Activated CD8-positive, alpha-beta memory T cell treated with anti-CD3 and anti-CD28 coated beads for 48 hours (primary cell): ENCODE data around the gene TMTC2.
"Not testable (repeated sequence)": the region's sequence is repeated elsewhere in the genome, so short reads cannot be mapped to it uniquely, and the experiment has no call there.

Experiments used
- DNase-seq, 3 experiments: peaks; one replicate each; pipeline ENCODE4 v3.0.0-alpha.2; 2020; ENCODE audit warnings: low read depth in 2 of 3, low spot score in 2 of 3

The TMTC2 gene

GRCh38 chr12:82787016-82787415 is 100.3 kb downstream of the TMTC2 start:
- no peak for DNase-seq

DNA sequence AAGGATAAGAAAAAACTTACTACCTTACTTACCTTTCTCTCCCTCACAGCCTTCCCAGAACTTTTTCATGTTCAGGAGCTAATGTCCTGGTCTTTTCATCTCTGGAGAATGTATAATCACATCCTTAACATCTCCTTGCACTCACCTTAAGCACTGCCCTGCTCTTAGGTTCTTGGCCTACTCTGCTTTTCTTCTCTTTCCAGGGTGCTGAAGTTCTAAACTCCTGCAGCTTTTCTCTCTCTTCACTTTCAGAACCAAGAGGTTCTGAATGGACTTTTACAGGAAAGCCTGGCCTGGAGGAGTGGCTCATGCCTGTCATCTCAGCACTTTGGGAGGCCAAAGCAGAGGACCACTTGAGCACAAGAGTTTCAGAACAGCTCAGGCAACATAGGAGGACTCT is 101.9 kb downstream of the TMTC2 start:
- DNase-seq = no peak

DNA sequence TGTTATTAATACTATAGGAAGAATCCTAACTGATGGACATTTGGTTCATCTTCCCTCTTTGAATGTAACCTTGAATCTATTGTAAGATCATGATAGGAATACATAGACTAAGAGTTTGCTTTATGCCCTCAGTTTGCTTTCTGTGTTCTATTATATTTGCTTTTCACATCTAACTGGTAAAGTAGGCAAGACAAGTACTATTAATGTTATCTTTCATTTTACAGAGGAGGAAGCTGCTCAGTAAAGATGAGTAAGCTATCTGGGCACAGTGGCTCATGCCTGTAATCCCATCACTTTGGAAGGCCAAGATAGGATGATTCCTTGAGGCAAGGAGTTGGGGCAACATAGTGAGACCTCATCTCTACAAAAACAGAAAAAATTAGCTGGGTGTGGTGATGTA is 103.0 kb downstream of the TMTC2 start:
- DNase-seq = no peak

DNA sequence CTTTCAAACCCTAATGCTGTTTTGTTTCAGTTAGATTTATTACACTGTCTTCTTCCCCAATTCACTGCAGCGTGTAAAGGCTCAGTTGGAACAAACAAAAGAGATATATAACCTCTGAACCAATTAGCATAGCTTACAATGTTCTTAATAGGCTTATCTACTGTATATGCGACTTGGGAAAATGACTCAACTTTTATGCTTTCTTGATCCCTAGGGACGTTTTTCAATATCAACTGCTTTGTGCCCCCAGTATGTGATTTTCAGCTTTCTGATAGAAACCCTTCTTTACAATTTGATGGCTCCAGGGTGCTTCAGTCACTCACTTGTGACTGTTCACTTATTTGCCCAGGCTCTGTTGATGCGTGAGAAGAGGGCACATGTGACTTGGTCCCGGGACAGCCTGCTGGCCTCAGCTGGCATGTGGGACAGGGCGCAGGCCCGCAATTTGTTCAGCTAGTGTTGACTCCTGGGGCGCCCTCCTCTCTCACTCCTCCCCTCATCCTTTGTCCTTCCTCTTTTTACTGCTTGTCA is 107.1 kb downstream of the TMTC2 start:
- no peak for DNase-seq

DNA sequence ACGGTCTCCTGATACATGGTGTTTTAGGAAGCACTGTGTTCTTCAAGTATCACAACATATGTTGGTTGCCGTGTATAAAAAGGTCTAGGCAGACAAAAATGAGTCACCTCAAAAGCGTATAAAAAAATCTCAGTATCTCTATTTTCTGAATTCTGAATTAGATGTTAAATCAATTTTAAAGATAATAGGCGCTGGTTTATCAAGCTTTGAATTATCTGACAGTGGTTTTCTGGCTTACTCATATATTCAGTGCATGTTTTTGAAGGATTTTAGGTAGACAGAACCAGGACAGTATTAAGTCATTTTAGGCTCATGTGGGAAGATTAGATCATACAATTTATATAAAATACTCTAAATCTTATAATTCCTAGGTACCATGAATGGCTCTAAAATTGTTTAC is 110.8 kb downstream of the TMTC2 start:
- DNase-seq = no peak

- DNase-seq = no peak
Measured at GRCh38 chr12:82800185-82800584, 113.5 kb downstream of the TMTC2 start.

- DNase-seq = no peak
Measured at GRCh38 chr12:82801951-82802610, 115.4 kb downstream of the TMTC2 start.

GRCh38 chr12:82803201-82803600 is 116.5 kb downstream of the TMTC2 start:
- no peak for DNase-seq

GRCh38 chr12:82804601-82805000 is 117.9 kb downstream of the TMTC2 start:
- no peak for DNase-seq

DNA sequence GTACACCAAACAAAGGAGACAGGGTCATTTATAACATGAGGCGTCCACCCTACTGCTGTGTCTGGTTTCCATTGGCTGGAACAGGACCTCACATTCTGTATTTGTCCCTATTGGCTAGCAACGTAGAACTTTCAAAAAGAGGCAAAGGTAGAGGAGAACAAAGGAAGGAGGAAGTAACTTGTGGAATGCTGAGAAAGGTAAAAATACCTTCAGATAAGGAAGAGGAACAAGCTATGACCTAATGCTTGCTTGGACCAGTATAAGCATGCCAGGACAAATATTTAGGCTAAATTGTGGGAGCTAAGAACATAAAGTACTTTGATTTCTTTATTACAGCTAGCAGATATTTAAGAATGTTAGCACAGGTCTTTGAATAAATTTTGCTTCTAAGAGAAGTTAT is 118.3 kb downstream of the TMTC2 start:
- not testable (repeated sequence) for DNase-seq

DNA sequence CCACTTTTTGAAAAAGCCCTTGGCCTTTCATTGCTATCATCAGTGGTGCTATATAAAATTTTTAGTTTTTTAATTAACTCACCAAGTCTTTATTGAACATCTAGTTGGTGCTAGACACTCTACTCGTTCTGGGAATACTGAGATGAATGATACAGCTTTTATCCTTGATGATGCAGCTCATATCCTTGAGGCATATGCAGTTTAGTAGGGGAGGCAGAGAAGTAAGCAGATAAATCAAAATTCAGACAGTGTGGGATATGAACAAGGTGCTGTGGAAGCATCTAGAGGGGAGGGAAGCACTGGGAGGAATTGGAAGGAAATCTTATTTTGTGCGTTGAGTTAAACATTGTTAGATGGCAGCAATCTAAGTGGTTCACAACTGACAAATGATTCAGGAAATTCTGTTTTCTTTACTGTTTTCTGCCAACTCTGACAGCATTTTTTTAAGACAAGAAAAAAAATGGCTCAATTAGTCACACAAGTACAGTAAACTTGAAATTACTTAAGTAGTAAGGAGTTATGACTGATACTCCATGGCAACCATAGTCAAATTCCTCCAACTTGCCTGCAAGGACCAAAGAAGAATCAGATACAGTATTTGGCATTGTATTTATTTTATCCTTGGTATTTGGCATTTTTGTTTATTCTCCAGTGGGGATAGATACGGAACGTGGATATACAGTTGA is 119.2 kb downstream of the TMTC2 start:
- no peak for DNase-seq

GRCh38 chr12:82807132-82807737 is 120.5 kb downstream of the TMTC2 start:
- DNase-seq = no peak

GRCh38 chr12:82810568-82810967 is 123.9 kb downstream of the TMTC2 start:
- DNase-seq = no peak

DNA sequence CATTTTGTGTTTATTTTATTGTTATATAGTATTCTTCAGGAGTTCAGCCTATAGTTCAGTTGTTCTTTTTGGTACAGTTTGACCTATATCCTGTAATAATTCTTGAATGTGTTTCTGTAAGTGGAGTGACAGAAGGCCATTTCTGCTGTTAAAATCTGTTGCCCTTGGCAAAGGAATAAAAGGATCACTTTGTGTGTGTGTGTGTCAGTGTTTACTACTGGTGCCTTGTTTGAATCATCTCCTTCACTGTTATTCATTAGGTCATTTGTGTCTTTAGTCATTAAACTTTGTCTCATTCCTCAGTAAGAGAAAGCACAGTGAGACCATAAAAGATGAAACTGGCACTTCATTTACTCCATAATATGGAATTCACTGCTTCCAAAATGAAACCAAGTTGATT is 130.7 kb downstream of the TMTC2 start:
- DNase-seq = no peak

DNA sequence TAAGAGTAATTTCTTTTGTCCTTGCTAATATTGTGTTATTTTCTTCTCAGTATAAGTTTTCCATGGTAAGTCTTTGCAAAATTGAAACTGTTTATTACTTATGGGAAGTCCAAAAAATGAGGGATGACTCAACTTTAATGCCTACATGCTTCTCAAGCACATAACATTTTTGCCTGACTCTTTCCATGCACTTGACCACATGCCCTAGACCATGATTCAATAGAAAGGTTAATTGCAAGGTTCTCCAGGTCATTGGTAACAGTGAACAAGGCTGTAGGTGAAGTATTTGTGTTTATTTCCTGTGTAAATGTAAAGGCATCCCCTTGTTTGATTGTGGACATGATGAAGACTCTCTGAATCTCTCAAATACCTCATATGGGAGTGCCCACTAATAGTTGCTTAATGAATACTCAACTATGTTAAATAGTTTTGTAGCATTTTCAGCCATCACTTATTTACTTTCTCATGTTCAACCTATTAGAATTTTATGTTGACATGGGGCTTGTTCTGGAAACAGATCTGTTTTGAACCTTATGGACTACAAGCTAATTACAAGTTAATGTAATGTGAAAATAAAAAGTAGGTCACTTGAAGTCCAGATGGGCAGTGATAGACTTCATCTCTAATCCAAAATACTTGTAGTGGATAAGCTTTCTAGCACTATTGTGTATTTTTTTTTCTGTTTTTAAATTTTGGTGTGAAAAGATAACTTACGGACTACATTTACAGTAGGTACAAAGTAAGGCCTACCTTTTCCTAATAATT is 131.7 kb downstream of the TMTC2 start:
- DNase-seq = no peak

DNA sequence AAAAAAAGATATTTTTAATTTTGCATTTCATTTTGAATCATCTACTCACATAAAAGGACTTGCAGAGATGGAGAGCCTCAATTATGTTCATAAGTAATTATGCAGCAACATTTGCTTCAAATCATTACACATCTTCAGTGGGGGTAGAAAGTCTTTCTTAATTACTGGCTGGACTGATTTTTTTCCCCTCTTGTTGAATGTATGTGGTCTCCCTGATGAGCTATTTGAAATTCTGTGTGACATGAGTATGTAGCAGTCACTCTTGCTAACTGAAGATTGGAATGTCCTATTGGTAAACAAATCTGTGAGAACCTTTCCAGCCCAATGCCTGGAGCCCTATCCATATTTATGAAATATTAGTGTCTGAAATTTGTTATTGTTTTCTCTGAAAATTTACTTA is 139.8 kb downstream of the TMTC2 start:
- no peak for DNase-seq

- DNase-seq = no peak
Measured at GRCh38 chr12:82832096-82832495, 145.4 kb downstream of the TMTC2 start.

DNA sequence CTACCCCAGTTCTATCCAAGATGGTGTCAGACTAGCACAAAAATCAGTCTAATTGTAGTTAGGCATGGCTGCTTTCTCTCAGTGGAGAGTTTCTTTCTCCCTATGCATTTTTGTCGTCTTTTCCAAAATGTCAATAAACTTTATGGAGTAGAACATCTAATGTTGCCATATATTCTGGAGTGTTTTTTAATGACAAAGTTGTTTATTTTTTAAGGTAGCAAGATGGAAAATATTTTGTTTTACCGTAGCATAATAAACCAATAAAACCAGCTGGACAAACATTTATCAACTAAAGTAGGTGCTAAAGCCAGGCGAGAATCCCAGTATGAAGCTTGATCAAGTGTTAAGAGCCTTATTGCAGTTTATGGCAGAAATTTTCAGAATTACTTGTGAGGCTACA is 146.3 kb downstream of the TMTC2 start:
- DNase-seq = no peak

DNA sequence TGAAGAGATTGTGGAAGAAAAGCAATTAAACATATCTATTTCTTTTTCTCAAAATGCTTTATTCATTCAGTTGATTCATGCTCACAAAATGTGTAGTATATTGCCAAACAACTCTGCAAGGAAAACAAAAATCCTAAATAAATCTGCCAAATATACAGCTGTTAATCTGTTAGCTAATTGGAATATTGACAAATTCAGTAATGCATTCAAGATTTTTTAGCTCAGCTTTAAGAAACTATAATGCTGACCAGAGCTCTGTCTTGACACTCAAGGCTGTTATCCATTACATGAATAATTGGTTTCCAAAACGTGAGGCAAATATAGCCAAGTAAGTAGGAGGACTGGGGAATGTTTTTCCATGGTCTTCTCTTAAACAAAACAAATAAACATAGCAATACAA is 146.8 kb downstream of the TMTC2 start:
- DNase-seq = no peak

GRCh38 chr12:82835217-82835616 is 148.5 kb downstream of the TMTC2 start:
- DNase-seq = no peak

GRCh38 chr12:82838131-82838551 is 151.4 kb downstream of the TMTC2 start:
- DNase-seq = no peak

GRCh38 chr12:82838827-82839226 is 152.1 kb downstream of the TMTC2 start:
- DNase-seq = no peak
